PC-9 (cell line): ENCODE measurements around the gene APCDD1L. TPM values are rescaled to one million over a fixed set of nuclear protein-coding genes. Genes with fewer than 3 reads are reported as not detected.

Experiments used
- BruUV-seq: library from RNA; stranded (reverse); fragments of 400-500 nt; replicated peaks from 2 replicates; lab custom pipeline; 2021; lab: Mats Ljungman, UMichigan
- CTCF ChIA-PET: fragments of 300-600 bp; sonication (Branson Sonifier 250); formaldehyde crosslinking; loops from one replicate; lab custom pipeline; 2022; ENCODE audit warnings: antibody characterized with exemption; lab: Charles Lee
- POLR2A ChIA-PET: fragments of 300-600 bp; sonication (Branson Sonifier 250); formaldehyde crosslinking; loops from one replicate; lab custom pipeline; 2022; ENCODE audit warnings: antibody characterized with exemption; ENCODE audit not compliant: unreplicated experiment; lab: Charles Lee
- DNase-seq, 2 experiments: peaks; one replicate each; pipeline versions ENCODE4 v3.0.0 to v3.0.0-alpha.2; 2015 to 2022; ENCODE audit warnings: mixed read lengths in 1 of 2
- H2AFZ ChIP-seq: fragments of 200-600 bp; sonication (generic); 2 replicates; pipeline ENCODE4 v1.8.1; 2017; ENCODE audit warnings: antibody characterized with exemption
- H3F3A ChIP-seq: fragments of 200-600 bp; sonication (generic); 2 replicates; pipeline ENCODE4 v1.8.1; 2017; ENCODE audit warnings: antibody characterized with exemption, mild to moderate bottlenecking, low read depth; ENCODE audit not compliant: insufficient read depth
- H3K27ac ChIP-seq: fragments of 200-600 bp; sonication (generic); 2 replicates; pipeline ENCODE4 v1.6.1; 2016; ENCODE audit warnings: mixed run types
- H3K27me3 ChIP-seq: fragments of 200-600 bp; sonication (generic); 2 replicates; pipeline ENCODE4 v1.6.1; 2016; ENCODE audit warnings: low read depth, mixed run types; ENCODE audit not compliant: insufficient read depth
- H3K36me3 ChIP-seq: fragments of 200-600 bp; sonication (generic); 2 replicates; pipeline ENCODE4 v1.6.1; 2016; ENCODE audit warnings: low read depth, mixed run types
- H3K4me1 ChIP-seq: fragments of 200-600 bp; sonication (generic); replicated peaks from 2 replicates; pipeline ENCODE4 v1.6.1; 2016; ENCODE audit warnings: mixed run types; ENCODE audit not compliant: insufficient read depth
- H3K4me2 ChIP-seq: fragments of 200-600 bp; sonication (generic); 2 replicates; pipeline ENCODE4 v1.6.1; 2017; ENCODE audit warnings: mixed run types
- H3K4me3 ChIP-seq: fragments of 200-600 bp; sonication (generic); 2 replicates; pipeline ENCODE4 v1.6.1; 2016; ENCODE audit warnings: mixed run types
- H3K79me2 ChIP-seq: fragments of 200-600 bp; sonication (generic); 2 replicates; pipeline ENCODE4 v1.6.1; 2017; ENCODE audit warnings: low read depth, mixed run types
- H3K9me2 ChIP-seq: fragments of 200-600 bp; sonication (generic); 2 replicates; pipeline ENCODE4 v1.8.1; 2017; ENCODE audit warnings: mild to moderate bottlenecking; ENCODE audit not compliant: insufficient read depth
- H3K9me3 ChIP-seq: fragments of 200-600 bp; sonication (generic); 2 replicates; pipeline ENCODE4 v1.8.1; 2016; ENCODE audit warnings: low read depth; ENCODE audit not compliant: insufficient read depth
- H4K20me1 ChIP-seq: fragments of 200-600 bp; sonication (generic); 2 replicates; pipeline ENCODE4 v1.8.1; 2017; ENCODE audit not compliant: insufficient read depth
- EZH2 ChIP-seq: fragments of 200-600 bp; sonication (generic); IDR thresholded peaks from 2 replicates; pipeline ENCODE4 v1.8.0; 2017; ENCODE audit warnings: antibody characterized with exemption, low read depth
- intact Hi-C: fragments of 100-400 bp; cut with micrococcal nuclease; formaldehyde crosslinking; loops from one replicate; pipeline ENCODE4 v1.10.0; 2022; ENCODE audit not compliant: unreplicated experiment
- total RNA-seq: library from RNA; stranded (reverse); gene quantifications from 2 replicates; pipeline ENCODE4 v1.2.3, GENCODE V29; 2021
- TF ChIP-seq, protein P1 (sequence below): fragments of 200-600 bp; sonication (generic); conservative IDR thresholded peaks from 2 replicates; pipeline ENCODE4 v1.6.1; 2017; ENCODE audit warnings: mixed run types, antibody characterized with exemption, mild to moderate bottlenecking, moderate library complexity

APCDD1L gene
- total RNA-seq, 1 experiment from 2014 or later, result 3.0 TPM

- Histone ChIP-seq H3K4me3 (no peak overlapping the region), H3K27ac (no peak overlapping the region), H3K27me3 (no peaks in the 10 kb centered on the region), H3K9me2 (no peaks in the 10 kb centered on the region), H3K36me3 (no peaks in the 10 kb centered on the region), H3F3A (peaks cover 2% of the 10 kb centered on the region; the same call in 1 of the 2 replicates), H3K4me1 (peaks cover 15% of the 10 kb centered on the region), H2AFZ (no peak overlapping the region), H3K4me2 (0 out of 2 replicates have a peak overlapping the region, but pooled peaks have one; percentile 21), H3K9me3 (no peaks in the 10 kb centered on the region), H4K20me1 (no peaks in the 10 kb centered on the region), H3K79me2 (no peaks in the 10 kb centered on the region)
- TF ChIP-seq, protein P1, sequence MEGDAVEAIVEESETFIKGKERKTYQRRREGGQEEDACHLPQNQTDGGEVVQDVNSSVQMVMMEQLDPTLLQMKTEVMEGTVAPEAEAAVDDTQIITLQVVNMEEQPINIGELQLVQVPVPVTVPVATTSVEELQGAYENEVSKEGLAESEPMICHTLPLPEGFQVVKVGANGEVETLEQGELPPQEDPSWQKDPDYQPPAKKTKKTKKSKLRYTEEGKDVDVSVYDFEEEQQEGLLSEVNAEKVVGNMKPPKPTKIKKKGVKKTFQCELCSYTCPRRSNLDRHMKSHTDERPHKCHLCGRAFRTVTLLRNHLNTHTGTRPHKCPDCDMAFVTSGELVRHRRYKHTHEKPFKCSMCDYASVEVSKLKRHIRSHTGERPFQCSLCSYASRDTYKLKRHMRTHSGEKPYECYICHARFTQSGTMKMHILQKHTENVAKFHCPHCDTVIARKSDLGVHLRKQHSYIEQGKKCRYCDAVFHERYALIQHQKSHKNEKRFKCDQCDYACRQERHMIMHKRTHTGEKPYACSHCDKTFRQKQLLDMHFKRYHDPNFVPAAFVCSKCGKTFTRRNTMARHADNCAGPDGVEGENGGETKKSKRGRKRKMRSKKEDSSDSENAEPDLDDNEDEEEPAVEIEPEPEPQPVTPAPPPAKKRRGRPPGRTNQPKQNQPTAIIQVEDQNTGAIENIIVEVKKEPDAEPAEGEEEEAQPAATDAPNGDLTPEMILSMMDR, result no peak
- no peak for TF ChIP-seq EZH2
- DNase-seq, result peak; percentile 23 to 71
- no TSS peak for BruUV-seq
- intact Hi-C loops, result no loop called here
- ChIA-PET POLR2A (no interaction called here), CTCF (interaction anchor here (0.6 kb wide), 2 partner anchors 8 to 319 kb away, joined by 3 to 8 read pairs; no protein-coding TSS in a partner anchor)
Measured at GRCh38 chr20:58555078-58555765, 40.0 kb upstream of the APCDD1L start.

GRCh38 chr20:58554541-58554940 is 39.3 kb upstream of the APCDD1L start:
- Histone ChIP-seq H3K27me3 (no peaks in the 10 kb centered on the region), H3K79me2 (no peaks in the 10 kb centered on the region), H4K20me1 (no peaks in the 10 kb centered on the region), H3K36me3 (no peaks in the 10 kb centered on the region), H3K4me1 (peaks cover 15% of the 10 kb centered on the region), H3F3A (peaks cover 2% of the 10 kb centered on the region; the same call in 1 of the 2 replicates), H2AFZ (no peak overlapping the region), H3K4me2 (0 out of 2 replicates have a peak overlapping the region, but pooled peaks have one; percentile 21), H3K9me3 (no peaks in the 10 kb centered on the region), H3K27ac (no peak overlapping the region), H3K9me2 (no peaks in the 10 kb centered on the region), H3K4me3 (no peak overlapping the region)
- no peak for TF ChIP-seq EZH2
- TF ChIP-seq, protein P1, result no peak
- POLR2A ChIA-PET, result no interaction called here
- CTCF ChIA-PET, result interaction anchor here (0.6 kb wide), 1 partner anchor 319 kb away, joined by 3 read pairs; no protein-coding TSS in a partner anchor
- BruUV-seq, result no TSS peak
- intact Hi-C loops, result no loop called here
- DNase-seq, result peak in 1 of 2 experiments; percentile 23

DNA sequence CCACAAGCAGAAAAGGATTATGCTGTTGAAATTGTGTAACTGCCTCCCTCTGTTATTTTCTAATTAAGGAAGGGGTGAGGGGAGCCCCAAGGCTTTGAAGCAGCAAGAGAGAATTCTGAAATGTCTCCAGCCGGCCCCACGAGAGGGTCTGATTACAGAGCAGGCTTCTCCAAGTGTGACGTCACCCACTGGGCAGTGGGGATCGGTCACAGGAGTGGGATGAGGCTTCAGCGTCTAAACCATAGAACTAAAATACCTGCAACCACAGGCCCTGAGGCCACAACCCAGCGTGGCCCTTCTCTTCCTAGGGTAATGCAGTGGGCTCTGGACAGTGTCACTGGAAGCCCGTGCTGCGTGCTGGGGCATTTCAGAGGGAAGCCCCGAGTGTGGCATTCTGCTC is 38.6 kb upstream of the APCDD1L start:
- Histone ChIP-seq H2AFZ (no peak overlapping the region), H3K27ac (no peak overlapping the region), H3K36me3 (no peaks in the 10 kb centered on the region), H3K4me3 (no peak overlapping the region), H3K27me3 (no peaks in the 10 kb centered on the region), H3K9me3 (no peaks in the 10 kb centered on the region), H3F3A (peaks cover 2% of the 10 kb centered on the region; the same call in 1 of the 2 replicates), H3K9me2 (no peaks in the 10 kb centered on the region), H3K4me1 (peaks cover 15% of the 10 kb centered on the region), H3K4me2 (no peak overlapping the region), H3K79me2 (no peaks in the 10 kb centered on the region), H4K20me1 (no peaks in the 10 kb centered on the region)
- ChIA-PET CTCF (no interaction called here), POLR2A (no interaction called here)
- intact Hi-C loops, result no loop called here
- BruUV-seq, result no TSS peak
- TF ChIP-seq EZH2, result no peak
- TF ChIP-seq, protein P1, result no peak
- DNase-seq, result no peak
